Measurements from ENCODE around the gene GNAI3.

GNAI3 gene

GRCh38 chr1:109509176-109510134 lies 39.0 kb upstream of the GNAI3 start, which contains the start of gene AMIGO1:
TSS of gene AMIGO1 (minus strand) at chr1:109509727. CDS start at chr1:109508912, 815 bp downstream.
- ChIA-PET POLR2A (interaction anchor here (0.6 to 1.4 kb wide), 8 partner anchors 9 to 39 kb away, joined by 3 to 7 read pairs (median 5); partner anchors contain the start of genes ATXN7L2 and GNAI3), CTCF (interaction anchor here (0.7 to 5.1 kb wide), 6 partner anchors 9 to 51 kb away, joined by 3 to 37 read pairs (median 4); no protein-coding TSS in a partner anchor)
- TF ChIP-seq ELF4 (IDR thresholded peaks at IDR 0.05) (no peak), ARNT (IDR thresholded peaks at IDR 0.05) (0 out of 2 replicates have a peak, but pooled peaks have one; percentile 37), L3MBTL2 (conservative IDR thresholded peaks at IDR 0.05) (peak; percentile 88), FOXM1 (IDR thresholded peaks at IDR 0.05; ENCODE audit: borderline replicate concordance) (0 out of 2 replicates have a peak, but pooled peaks have one; percentile 5), TARDBP (IDR thresholded peaks at IDR 0.05) (no peak)
- peak; percentile 91 for DNase-seq (ENCODE audit: extremely low spot score)

- no peak for DNase-seq (ENCODE audit: extremely low spot score)
- POLR2A ChIA-PET: no interaction called here
- CTCF ChIA-PET: interaction anchor here (1.2 kb wide), 1 partner anchor 19 kb away, joined by 8 read pairs; no protein-coding TSS in a partner anchor
- TF ChIP-seq LEF1 (IDR thresholded peaks at IDR 0.05; ENCODE audit: borderline replicate concordance) (no peak), FOXK2 (IDR thresholded peaks at IDR 0.05) (no peak), SUZ12 (IDR thresholded peaks at IDR 0.05) (no peak), BHLHE40 (IDR thresholded peaks at IDR 0.05; ENCODE audit: borderline replicate concordance) (no peak), SP1 (IDR thresholded peaks at IDR 0.05) (no peak), FOXA1 (IDR thresholded peaks at IDR 0.05) (no peak), L3MBTL2 (conservative IDR thresholded peaks at IDR 0.05) (no peak), FOXM1 (IDR thresholded peaks at IDR 0.05; ENCODE audit: borderline replicate concordance) (no peak), HDGF (IDR thresholded peaks at IDR 0.05; ENCODE audit: borderline replicate concordance) (no peak)
Measured at GRCh38 chr1:109513110-109513710, 35.2 kb upstream of the GNAI3 start.

- ChIA-PET CTCF (interaction anchor here (0.6 to 2.8 kb wide), 6 partner anchors 9 to 238 kb away, joined by 3 to 26 read pairs (median 3); no protein-coding TSS in a partner anchor), POLR2A (no interaction called here)
- TF ChIP-seq SUZ12 (IDR thresholded peaks at IDR 0.05): no peak
- TF ChIP-seq LEF1 (IDR thresholded peaks at IDR 0.05; ENCODE audit: borderline replicate concordance): no peak
- TF ChIP-seq NFRKB (IDR thresholded peaks at IDR 0.05): no peak
- no peak for TF ChIP-seq TARDBP (IDR thresholded peaks at IDR 0.05)
- no peak for TF ChIP-seq FOXK2 (IDR thresholded peaks at IDR 0.05)
- TF ChIP-seq L3MBTL2 (conservative IDR thresholded peaks at IDR 0.05): no peak
- TF ChIP-seq FOXM1 (IDR thresholded peaks at IDR 0.05; ENCODE audit: borderline replicate concordance): no peak
- TF ChIP-seq CTBP1 (IDR thresholded peaks at IDR 0.05; ENCODE audit: borderline replicate concordance): no peak
- TF ChIP-seq ZNF384 (IDR thresholded peaks at IDR 0.05): no peak
- no peak for TF ChIP-seq FOXA1 (IDR thresholded peaks at IDR 0.05)
- TF ChIP-seq ARNT (IDR thresholded peaks at IDR 0.05): no peak
- no peak for TF ChIP-seq ELF4 (IDR thresholded peaks at IDR 0.05)
- TF ChIP-seq SP1 (IDR thresholded peaks at IDR 0.05): no peak
- no peak for TF ChIP-seq HDGF (IDR thresholded peaks at IDR 0.05; ENCODE audit: borderline replicate concordance)
- no peak for TF ChIP-seq BHLHE40 (IDR thresholded peaks at IDR 0.05; ENCODE audit: borderline replicate concordance)
- no peak for TF ChIP-seq PKNOX1 (IDR thresholded peaks at IDR 0.05)
- no peak for DNase-seq (ENCODE audit: extremely low spot score)
Measured at GRCh38 chr1:109514846-109515245, 33.6 kb upstream of the GNAI3 start.

- DNase-seq (ENCODE audit: extremely low spot score): no peak
- ChIA-PET CTCF (interaction anchor here (2.8 kb wide), 1 partner anchor 16 kb away, joined by 26 read pairs; no protein-coding TSS in a partner anchor), POLR2A (interaction anchor here (1.3 kb wide), 1 partner anchor 13 kb away, joined by 7 read pairs; no protein-coding TSS in a partner anchor)
- TF ChIP-seq SP1 (IDR thresholded peaks at IDR 0.05): no peak
- TF ChIP-seq NFRKB (IDR thresholded peaks at IDR 0.05): no peak
- TF ChIP-seq ARNT (IDR thresholded peaks at IDR 0.05): no peak
- no peak for TF ChIP-seq CTBP1 (IDR thresholded peaks at IDR 0.05; ENCODE audit: borderline replicate concordance)
- no peak for TF ChIP-seq L3MBTL2 (conservative IDR thresholded peaks at IDR 0.05)
- no peak for TF ChIP-seq FOXK2 (IDR thresholded peaks at IDR 0.05)
- TF ChIP-seq FOXA1 (IDR thresholded peaks at IDR 0.05): no peak
- no peak for TF ChIP-seq BHLHE40 (IDR thresholded peaks at IDR 0.05; ENCODE audit: borderline replicate concordance)
- no peak for TF ChIP-seq LEF1 (IDR thresholded peaks at IDR 0.05; ENCODE audit: borderline replicate concordance)
- TF ChIP-seq ELF4 (IDR thresholded peaks at IDR 0.05): no peak
- no peak for TF ChIP-seq ZNF384 (IDR thresholded peaks at IDR 0.05)
- no peak for TF ChIP-seq FOXM1 (IDR thresholded peaks at IDR 0.05; ENCODE audit: borderline replicate concordance)
- no peak for TF ChIP-seq SUZ12 (IDR thresholded peaks at IDR 0.05)
- TF ChIP-seq TARDBP (IDR thresholded peaks at IDR 0.05): no peak
- no peak for TF ChIP-seq PKNOX1 (IDR thresholded peaks at IDR 0.05)
- no peak for TF ChIP-seq HDGF (IDR thresholded peaks at IDR 0.05; ENCODE audit: borderline replicate concordance)
Measured at GRCh38 chr1:109516872-109517271, 31.5 kb upstream of the GNAI3 start.

- ChIA-PET CTCF (no interaction called here), POLR2A (no interaction called here)
- no peak for TF ChIP-seq ARNT (IDR thresholded peaks at IDR 0.05)
- TF ChIP-seq TARDBP (IDR thresholded peaks at IDR 0.05): no peak
- DNase-seq (ENCODE audit: extremely low spot score): no peak
Measured at GRCh38 chr1:109517337-109517736, 31.1 kb upstream of the GNAI3 start.
